ENCODE results near the gene PTMS. TPM values are rescaled to one million over a fixed set of nuclear protein-coding genes. Genes with fewer than 3 reads are reported as not detected.

PTMS gene
- total and polyA plus RNA-seq, 9 of the 15 experiments (the other 6 are each of a cell fraction or from before 2014, with no cell fraction given), result 5.1 to 287 (median 78.5) TPM

DNA sequence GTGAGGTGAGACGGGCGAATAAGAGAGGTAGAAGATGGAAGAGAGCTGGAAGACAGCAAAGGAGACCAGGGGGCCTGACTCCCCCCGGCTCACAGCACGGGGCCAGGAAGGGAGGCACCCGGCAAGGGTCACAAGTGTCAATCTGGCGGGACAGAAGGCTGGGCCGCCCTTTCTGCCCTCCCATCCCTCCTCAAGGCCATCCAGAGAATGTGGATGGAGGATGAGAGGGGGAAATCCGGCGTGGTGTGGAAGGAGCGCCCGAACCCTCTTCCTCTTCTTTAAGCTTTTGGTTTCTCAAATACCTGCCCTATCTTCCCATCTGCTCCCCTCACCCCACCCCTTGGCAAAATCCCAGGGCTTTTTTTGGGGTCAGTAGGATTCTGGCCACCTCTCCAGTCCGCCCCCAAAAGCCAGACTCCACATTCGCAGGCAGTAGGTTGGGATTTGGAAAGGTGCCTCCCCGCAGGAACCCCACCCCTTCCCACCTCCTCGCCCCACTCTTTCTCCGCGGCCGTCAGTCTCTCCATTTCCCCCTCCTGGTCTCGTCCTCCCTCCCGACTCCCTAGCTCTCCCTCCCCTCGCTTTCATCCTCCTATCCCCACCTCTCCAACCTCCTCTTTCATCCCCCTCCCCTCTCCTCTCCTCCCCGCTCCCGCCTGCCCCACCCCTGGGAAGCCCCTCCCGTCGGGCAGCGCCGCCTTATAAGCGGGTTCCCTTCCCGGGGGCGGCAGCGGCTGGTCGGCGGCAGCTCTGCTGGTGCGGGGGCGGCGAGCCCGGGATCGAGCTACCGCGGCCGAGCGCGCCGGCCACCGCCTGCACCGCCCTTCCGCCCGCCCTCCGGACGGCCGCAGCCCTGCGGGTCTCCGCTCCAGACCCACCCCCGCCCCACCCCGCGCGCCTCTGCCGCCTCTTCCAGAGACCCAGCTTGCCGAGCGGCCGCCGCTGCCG is at the start of gene PTMS (continued):
- TF ChIP-seq HMBOX1 (IDR thresholded peaks at IDR 0.05) (no peak), ESRRB (CRISPR knock-in tag; IDR thresholded peaks at IDR 0.05; ENCODE audit: borderline replicate concordance) (no peak), PHF8 (IDR thresholded peaks at IDR 0.05; ENCODE audit: borderline replicate concordance, low read length) (peak; percentile 3; the same call in 1 of the 2 replicates), CHCHD3 (CRISPR knock-in tag; IDR thresholded peaks at IDR 0.05) (no peak), ZNF766 (CRISPR knock-in tag; conservative IDR thresholded peaks at IDR 0.05) (0 out of 2 replicates have a peak, but pooled peaks have one; percentile 13), KAT7 (CRISPR knock-in tag; IDR thresholded peaks at IDR 0.05; ENCODE audit: borderline replicate concordance) (no peak), BRD9 (IDR thresholded peaks at IDR 0.05; ENCODE audit: low read depth, partially characterized antibody) (no peak), ZNF124 (CRISPR knock-in tag; IDR thresholded peaks at IDR 0.05) (no peak), MYC (IDR thresholded peaks at IDR 0.05; ENCODE audit: low read depth, low read length) (peak; percentile 1; the same call in 1 of the 2 replicates), MYC (CRISPR knock-in tag; IDR thresholded peaks at IDR 0.05; ENCODE audit: borderline replicate concordance, low read depth) (no peak), POLR2AphosphoS5 (IDR thresholded peaks at IDR 0.05; ENCODE audit: control insufficient read depth, insufficient read depth, low read depth, low read length) (peak; percentile 38; the same call in 1 of the 2 replicates), KDM2B (CRISPR knock-in tag; IDR thresholded peaks at IDR 0.05) (no peak), POLR3A (IDR thresholded peaks at IDR 0.05; ENCODE audit: borderline replicate concordance, extremely low read depth, insufficient read depth, insufficient read length) (no peak)
- TF ChIP-seq, protein P1, sequence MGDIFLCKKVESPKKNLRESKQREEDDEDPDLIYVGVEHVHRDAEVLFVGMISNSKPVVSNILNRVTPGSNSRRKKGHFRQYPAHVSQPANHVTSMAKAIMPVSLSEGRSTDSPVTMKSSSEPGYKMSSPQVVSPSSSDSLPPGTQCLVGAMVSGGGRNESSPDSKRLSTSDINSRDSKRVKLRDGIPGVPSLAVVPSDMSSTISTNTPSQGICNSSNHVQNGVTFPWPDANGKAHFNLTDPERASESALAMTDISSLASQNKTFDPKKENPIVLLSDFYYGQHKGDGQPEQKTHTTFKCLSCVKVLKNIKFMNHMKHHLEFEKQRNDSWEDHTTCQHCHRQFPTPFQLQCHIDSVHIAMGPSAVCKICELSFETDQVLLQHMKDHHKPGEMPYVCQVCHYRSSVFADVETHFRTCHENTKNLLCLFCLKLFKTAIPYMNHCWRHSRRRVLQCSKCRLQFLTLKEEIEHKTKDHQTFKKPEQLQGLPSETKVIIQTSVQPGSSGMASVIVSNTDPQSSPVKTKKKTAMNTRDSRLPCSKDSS (IDR thresholded peaks at IDR 0.05; ENCODE audit: low read depth, partially characterized antibody), result no peak
- TF ChIP-seq, protein P2, sequence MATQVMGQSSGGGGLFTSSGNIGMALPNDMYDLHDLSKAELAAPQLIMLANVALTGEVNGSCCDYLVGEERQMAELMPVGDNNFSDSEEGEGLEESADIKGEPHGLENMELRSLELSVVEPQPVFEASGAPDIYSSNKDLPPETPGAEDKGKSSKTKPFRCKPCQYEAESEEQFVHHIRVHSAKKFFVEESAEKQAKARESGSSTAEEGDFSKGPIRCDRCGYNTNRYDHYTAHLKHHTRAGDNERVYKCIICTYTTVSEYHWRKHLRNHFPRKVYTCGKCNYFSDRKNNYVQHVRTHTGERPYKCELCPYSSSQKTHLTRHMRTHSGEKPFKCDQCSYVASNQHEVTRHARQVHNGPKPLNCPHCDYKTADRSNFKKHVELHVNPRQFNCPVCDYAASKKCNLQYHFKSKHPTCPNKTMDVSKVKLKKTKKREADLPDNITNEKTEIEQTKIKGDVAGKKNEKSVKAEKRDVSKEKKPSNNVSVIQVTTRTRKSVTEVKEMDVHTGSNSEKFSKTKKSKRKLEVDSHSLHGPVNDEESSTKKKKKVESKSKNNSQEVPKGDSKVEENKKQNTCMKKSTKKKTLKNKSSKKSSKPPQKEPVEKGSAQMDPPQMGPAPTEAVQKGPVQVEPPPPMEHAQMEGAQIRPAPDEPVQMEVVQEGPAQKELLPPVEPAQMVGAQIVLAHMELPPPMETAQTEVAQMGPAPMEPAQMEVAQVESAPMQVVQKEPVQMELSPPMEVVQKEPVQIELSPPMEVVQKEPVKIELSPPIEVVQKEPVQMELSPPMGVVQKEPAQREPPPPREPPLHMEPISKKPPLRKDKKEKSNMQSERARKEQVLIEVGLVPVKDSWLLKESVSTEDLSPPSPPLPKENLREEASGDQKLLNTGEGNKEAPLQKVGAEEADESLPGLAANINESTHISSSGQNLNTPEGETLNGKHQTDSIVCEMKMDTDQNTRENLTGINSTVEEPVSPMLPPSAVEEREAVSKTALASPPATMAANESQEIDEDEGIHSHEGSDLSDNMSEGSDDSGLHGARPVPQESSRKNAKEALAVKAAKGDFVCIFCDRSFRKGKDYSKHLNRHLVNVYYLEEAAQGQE (IDR thresholded peaks at IDR 0.05; ENCODE audit: borderline replicate concordance), result peak; percentile 50; the same call in 1 of the 2 replicates
- TF ChIP-seq, protein P2 (CRISPR knock-in tag; IDR thresholded peaks at IDR 0.05; ENCODE audit: low read depth), result no peak

Data from K562 (cell line).